Measurements from ENCODE around the gene RHBDD2.

GRCh38 chr7:75920431-75921161, 41.8 kb downstream of the RHBDD2 start:
- TF ChIP-seq CTCF (IDR thresholded peaks at IDR 0.05; ENCODE audit: poor library complexity) (no peak), EZH2 (IDR thresholded peaks at IDR 0.05; ENCODE audit: borderline replicate concordance) (no peak)
